ENCODE data around the gene SLC26A6.

DNA sequence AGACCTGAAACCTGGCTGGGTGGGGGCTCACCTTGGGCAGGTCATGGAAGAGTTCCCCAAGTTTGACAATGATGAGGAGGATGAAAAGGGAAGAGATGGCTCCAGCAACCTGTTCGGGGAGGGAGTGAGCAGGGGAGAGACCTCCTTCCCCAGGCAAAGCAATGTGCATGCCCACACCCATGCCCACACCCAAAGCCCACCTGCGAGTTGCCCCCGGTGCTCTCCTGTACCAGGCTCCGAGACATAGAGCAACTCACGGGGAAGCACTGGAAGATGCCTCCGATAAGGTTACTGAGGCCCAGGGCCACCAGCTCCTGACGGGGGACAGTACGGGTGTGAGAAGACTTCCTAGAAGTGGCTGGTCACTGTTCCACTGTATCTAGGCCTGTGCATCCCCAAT is 4.9 kb downstream of the SLC26A6 start:
- no peak for TF ChIP-seq SP1 (IDR thresholded peaks at IDR 0.05)
- no peak for TF ChIP-seq ARNT (IDR thresholded peaks at IDR 0.05)
- TF ChIP-seq FOXK2 (IDR thresholded peaks at IDR 0.05), result no peak
- no peak for TF ChIP-seq SUZ12 (IDR thresholded peaks at IDR 0.05)
- no peak for TF ChIP-seq CTBP1 (IDR thresholded peaks at IDR 0.05; ENCODE audit: borderline replicate concordance)
- TF ChIP-seq ELF4 (IDR thresholded peaks at IDR 0.05), result no peak

Data from HEK293T (cell line).